CD4-positive, alpha-beta T cell treated with Interleukin-1 beta for 1 hour (primary cell): Measurements from ENCODE around the gene MAP3K15.
"Not testable (repeated sequence)": the region's sequence is repeated elsewhere in the genome, so short reads cannot be mapped to it uniquely, and the experiment has no call there.

Experiments used
- DNase-seq, 2 donors: peaks; one replicate each; pipeline ENCODE4 v3.0.0-alpha.2; 2020 to 2022

Gene MAP3K15

DNA sequence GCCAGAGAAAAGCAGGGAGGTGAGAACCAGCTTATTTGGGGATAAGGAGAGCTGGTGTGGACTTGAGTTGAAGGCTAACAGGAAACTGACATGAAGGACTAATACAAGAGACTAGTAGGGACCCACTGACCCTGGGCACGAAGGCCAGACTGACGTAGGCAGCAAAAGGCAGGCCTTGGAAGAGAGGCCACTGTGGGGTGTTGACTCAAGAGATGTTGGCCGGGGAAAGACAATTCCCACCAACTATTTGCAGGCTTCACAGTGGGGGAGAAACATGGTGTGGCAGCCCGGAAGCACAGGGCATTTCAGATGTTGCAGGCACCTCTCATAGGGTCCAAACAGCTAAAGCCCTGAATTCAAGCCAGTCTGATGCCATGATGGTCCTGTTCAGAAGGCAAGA, 24.4 kb upstream of the MAP3K15 start:
- no peak for DNase-seq

DNA sequence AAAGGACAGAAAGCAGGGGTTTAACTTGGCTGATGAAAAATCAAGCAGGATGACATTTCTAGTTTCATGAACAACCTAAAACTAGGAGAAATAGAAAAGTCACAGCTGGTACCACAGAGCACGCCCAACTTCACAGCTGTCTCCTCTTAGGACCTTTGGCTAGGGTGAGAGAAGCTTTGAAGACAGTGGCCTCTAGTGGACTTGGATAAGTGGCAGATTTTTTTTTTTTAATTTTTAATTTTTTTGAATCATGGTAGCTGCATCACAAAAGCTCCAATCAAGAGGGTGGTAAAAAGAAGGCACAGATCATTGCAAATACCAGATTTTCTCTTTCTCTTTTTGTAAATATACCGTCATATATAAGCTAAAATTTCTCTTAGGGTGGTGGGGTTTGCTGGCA, 20.2 kb upstream of the MAP3K15 start:
- DNase-seq = no peak

DNA sequence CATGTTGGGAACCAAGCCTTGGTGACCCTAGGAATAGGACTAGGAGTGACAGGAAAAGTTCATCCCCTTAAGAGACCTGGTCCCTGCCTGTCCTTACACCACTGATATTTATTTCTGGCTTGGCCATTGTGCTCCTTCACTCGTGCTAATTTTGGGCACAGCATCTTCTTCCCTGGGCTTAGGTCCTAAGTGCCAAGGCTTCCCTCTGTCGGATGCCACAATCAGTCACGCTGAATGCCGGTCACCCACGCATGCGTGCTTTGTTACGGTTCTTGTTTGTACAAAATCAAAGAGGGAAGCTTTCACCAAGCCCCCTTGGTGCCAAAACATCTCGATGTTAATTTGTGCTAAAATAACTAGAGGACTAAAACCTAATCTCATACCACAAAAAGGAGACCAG, 17.4 kb upstream of the MAP3K15 start:
- no peak for DNase-seq

DNA sequence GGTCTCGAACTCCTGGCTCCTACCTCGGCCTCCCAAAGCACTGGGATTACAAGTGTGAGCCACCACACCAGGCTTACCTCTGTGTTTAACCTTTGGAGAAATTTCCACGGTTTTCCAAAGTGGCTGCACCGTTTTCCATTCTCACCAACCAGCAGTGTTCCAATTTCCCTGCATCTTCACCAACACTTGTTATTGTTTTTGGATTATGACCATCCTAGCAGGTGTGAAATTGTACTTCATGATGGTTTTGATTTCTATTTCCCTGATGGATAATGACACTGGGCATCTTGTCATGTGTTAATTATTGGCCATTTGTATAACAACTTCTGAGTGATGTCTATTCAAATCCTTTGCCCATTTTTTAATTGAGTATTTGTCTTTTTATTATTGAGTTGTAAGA, 2.7 kb upstream of the MAP3K15 start:
- DNase-seq = no peak

DNA sequence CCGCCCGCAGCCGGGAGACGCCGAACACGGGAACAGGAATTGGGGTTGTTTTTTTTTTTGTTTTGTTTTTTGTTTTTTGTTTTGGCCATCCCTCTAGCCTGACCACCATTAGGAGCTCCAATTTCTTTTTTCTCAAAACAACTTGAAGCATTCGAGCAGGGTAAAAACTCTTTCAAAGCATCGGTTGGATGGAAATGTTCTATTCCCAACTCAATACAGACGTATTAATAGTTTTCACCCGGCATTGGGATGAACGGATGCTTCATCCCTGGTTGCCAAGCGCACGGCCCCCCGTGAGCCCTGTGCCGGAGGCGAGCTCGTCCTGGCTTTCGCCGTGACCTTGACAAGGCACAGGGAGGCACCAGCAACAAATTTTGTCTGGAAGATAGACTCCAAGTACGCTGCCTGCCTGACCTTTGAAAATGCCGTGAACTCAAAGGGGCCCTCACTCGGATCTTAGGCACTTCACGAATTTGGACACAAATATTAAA, 352 bp upstream of the MAP3K15 start:
- DNase-seq = no peak

DNA sequence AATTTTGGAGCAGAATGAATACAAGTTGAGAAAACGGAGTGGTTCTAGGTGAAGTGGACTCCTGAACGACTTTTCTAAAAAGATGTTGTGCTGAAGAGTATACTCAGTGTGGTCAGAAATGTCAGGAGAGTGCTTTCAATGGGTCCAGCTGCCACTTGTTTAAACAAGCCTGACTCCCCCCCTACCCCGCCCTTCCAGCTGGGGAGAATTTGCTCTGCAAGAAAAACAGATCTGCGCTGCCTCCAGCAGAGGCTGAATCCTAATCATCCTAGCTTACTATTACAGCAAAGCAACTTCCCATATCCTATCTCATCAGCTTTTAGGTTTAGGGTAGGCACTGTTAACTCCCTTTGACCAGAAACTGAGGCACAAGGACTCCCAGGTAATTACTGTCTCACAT, 1.9 kb downstream of the MAP3K15 start:
- DNase-seq = no peak

DNA sequence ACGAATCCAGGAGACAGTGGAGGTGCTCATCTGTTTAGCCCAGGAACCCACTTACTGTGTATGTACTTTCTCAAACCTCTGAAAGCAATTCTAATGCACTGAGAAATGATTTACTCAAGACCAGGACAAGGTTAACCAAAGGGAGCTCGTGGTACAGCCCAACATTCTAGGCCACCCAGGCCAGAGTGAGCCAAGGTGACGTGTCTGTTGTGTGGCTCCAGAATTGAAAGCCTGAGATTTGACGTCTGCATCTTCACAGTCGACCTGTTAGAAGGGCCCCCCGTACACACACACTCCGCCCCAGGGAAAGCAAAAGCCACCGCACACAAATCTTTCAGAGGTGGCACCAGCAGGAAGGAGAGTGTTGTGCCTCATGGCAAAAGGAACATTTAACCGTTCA, 2.3 kb downstream of the MAP3K15 start:
- DNase-seq = no peak

DNA sequence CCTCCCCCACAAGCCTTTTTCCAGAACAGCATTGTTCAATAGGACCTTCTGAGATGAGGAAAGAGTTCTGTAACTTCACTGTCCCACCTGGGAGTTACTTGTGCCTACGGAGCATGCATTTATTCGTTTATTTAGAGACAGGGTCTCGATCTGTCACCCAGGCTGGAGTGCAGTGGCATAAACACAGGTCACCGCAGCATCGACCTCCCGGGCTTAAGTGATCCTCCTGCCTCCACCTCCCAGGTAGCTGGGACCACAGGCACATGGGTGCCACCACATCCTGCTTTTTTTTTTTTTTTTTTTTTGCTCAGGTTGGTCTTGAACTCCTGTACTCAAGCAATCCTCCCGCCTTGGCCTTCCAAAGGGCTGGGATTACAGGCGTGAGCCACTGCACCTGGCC, 2.9 kb downstream of the MAP3K15 start:
- no peak for DNase-seq

DNA sequence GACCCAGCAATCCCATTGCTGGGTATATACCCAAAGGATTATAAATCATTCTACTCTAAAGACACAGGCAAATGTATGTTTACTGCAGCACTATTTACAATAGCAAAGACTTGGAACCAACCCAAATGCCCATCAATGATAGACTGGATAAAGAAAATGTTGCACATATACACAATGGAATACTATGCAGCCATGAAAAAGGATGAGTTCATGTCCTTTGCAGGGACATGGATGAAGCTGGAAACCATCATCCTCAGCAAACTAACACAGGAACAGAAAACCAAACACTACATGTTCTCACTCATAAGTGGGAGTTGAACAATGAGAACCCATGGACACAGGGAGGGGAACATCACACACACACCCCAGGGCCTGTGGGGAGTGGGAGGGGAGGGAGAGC, 3.5 kb downstream of the MAP3K15 start:
- DNase-seq = not testable (repeated sequence)

DNA sequence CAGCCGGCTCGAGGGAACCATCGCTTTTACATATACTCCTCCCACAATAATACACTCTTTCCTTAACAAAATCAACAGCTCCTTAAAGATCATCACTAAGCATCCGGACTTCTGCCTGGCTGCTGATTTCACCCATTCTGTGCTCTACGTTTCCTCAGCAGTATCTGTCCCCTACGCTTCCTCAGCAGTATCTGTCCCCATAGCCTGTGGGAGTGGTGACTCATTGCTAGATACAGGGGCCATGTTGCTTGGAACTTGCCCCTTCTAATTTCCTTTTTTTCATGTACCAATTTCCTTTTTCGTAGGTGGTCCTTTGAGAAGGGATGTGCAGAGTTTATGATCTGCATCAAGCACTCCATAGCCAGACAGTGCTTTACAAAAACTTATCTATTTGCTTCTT, 18.6 kb downstream of the MAP3K15 start:
- DNase-seq = no peak

DNA sequence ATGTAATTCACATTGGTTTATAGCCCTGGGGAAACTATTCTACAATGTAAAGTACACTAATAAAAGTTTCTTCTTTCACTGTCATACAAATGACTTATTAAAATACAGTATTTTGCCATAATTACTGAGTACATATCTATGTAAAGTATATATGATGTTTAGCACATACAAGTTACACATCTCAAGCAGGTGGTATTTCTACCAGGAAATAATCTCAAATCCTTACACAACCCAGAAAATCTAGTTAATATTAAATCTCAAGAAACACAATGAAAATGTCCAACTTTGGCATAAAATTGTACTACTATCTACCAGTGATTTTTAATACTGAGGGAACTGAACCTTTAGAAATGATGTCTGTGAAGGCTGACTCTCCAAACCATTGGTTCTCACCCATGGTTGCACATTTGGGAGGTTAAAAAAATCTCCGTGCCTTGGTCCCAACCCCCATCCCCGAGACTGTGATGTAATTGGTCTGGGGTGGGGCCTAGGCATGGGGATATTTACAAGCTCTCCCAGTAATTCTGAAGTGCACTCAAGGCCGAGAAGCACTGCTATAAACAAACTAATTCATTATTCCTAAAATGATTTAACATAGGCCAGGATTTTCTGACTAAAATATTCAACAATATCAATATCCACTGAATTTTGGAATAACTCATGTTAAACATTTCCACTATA, 27.6 kb downstream of the MAP3K15 start:
- no peak for DNase-seq

DNA sequence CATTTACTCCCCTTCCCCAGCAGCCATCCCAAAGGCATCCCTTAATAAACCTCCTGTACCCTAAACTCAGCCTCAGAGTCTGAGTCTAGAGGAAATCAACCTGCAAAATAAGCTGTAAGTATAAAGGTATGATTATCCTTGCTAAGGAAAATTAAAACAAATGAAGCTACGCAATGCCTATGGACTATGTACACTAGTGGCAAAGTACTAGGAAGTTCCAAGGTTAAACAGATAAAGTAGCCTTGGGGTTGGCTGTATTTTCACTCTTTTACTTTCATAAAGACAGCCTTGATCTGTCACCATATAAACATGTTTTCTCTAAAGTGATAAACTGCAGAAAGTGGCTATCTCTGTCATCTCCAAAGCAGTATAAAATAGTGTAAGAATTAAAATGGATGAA, 35.9 kb downstream of the MAP3K15 start:
- DNase-seq = no peak

DNA sequence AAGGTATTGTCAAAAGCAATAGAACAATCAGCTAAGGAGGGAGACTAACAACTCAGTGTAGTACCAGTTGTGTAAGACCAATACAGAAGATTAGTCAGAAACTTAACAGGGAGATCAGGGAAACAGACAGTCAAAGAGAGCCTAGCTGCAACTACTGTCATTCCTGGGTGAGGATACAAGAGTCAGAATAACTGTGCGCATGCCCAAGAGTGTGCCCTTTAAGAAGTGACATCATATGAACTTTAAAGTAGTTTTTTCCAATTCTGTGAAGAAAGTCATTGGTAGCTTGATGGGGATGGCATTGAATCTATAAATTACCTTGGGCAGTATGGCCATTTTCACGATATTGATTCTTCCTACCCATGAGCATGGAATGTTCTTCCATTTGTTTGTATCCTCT, 46.9 kb downstream of the MAP3K15 start:
- not testable (repeated sequence) for DNase-seq

DNA sequence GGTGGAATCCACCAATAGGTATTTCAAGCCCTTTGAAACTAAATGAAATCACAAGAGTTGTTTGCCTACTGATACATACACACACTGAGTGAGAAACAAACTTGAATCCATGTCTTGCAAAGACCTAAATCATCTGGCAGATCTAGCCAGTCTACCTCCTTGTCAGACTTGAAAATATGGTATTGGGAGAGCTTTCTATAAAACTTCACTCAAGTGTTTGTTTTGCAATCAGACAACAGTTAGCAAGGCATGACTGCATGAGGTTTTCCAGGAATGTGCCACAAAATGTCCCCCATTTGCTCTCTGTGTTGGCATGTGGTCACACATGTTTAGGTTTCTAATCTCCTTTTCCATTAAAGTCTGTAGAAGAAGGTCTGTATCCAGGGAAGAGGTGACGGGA, 52.4 kb downstream of the MAP3K15 start:
- DNase-seq = no peak

DNA sequence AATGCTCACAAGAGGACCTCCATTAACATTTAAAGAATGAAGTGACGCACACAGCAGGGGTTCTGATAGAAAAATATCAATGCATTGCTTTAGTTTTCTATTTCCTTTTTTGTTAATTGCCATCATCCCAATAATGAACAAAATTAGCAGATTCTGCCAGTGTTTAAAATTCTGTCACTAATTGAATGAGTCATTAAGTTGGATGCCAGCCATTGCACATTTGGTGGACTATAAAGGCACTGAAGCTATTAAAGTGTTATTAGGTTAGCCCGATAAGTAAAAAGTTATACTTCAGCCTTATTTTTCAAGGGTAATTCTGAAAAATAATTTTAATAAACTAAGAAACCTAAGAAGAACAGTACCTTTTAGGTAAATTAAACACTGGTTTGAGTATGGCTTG, 53.1 kb downstream of the MAP3K15 start:
- no peak for DNase-seq

DNA sequence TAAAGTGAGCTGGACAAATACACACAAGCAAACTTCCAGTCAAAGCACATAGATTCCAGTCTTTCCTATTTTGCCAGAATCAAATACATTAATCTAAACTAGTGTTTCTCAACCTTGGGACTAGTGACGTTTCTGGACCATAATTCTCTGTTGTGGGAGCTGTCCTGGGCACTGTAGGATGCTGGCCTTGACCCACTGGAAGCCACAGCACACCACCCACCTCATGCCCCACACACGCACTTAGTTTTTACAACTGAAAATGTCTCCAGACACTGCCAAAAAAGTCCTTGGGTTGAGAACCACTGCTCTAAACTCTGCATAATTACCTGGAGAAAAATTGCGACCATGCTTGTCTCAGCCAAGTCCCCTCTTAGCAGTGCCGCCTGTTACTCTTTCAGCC, 57.6 kb downstream of the MAP3K15 start:
- no peak for DNase-seq

DNA sequence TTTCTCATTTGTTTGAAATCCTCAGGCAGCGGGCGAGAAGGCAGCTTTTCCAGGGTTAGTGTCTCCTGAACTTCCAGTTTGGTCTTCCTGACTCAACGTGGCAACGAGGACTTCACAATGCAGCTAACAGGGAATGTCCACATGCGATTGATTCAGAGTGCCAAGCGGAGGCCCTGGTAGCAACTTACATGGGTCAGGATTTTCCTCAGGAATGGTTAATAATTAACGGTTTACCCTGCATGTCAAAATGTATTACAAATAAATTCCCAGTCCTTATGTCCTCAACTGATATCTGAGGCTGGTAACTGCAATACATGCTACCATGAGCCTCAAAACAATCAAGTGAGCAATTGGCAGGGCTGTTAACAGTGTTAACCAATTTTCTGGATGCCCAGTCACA, 67.2 kb downstream of the MAP3K15 start:
- no peak for DNase-seq

DNA sequence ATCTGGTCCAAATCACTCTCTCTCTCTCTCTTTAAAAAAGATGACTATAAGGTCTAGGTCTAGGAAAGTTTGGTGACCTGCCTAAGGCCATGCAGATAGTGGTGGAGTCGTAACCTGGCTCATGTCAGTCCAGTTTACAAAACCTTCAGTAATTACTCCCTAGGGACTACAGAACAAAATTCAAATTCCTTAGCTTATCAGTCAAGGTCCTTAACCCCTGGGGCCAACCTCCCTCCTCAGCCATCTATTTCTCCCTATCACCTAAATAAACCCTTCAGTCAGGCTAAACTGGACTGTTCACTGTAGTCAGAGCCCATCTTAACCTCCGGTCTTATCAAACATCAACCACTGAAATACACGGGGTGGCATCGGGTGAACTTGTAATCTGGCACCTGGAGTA, 68.9 kb downstream of the MAP3K15 start:
- DNase-seq = no peak

DNA sequence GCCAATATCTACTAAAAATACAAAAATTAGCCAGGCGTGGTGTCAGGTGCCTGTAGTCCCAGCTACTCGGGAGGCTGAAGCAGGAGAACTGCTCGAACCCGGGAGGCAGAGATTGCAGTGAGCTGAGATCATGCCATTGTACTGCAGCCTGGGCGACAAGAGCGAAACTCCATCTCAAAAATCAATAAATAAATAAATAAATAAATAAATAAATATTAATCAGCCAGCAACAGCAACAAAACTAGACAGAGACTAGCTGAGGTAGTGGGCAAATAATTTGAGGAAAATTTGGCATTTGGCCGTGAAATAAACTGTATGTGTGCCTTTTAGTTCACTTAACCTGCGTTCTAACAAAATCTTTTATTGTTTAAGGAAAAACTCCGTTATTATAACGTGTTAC, 69.5 kb downstream of the MAP3K15 start:
- not testable (repeated sequence) for DNase-seq

DNA sequence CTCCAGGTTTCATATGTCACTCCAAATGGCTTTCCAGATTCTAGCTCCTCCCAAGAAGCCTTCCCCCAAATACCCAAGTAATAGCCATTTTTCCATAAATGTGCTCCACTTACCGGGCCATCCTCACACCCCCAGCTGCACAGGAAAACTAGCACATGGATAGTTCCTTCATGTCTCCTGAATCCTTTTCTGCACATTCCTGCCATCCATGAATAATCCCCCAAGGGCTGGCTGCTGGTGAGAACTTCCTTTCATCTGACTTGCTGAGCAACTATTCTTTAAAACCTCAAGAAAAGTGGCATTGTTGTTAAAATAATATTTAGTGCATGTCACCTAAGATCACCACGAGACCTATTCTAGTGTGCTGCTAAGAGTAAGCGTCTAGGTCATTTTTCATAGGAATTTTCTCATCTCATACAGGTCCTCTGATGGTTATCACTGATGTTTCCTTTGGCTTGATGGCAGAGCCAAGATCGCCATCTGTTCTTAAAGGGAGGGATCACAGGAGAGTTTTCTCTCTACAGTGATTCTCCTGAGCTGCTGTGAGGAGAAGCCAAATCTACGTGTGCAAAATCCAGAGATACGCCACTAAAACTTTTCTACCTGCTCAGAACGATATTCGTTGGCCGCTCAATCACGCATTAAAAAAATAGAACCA, 71.3 kb downstream of the MAP3K15 start:
- DNase-seq = no peak

DNA sequence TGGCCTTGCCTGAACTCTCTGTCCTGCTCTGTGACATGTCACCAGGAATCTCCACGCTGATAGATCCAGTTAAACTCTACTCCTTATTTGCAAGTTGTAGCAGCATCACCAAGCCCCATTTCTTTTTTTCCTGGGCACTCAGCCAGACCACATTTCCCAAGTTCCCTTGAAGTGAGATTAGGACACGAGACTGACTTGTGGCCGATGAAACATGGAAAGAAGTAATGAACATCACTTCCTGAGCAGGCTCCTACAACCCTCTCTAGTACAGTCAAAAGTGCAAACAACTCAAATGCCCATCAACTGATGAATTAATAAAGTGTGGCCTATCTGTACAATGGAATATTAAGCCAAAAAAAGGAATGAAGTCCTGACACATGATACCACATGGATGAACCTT, 74.6 kb downstream of the MAP3K15 start:
- DNase-seq = no peak

DNA sequence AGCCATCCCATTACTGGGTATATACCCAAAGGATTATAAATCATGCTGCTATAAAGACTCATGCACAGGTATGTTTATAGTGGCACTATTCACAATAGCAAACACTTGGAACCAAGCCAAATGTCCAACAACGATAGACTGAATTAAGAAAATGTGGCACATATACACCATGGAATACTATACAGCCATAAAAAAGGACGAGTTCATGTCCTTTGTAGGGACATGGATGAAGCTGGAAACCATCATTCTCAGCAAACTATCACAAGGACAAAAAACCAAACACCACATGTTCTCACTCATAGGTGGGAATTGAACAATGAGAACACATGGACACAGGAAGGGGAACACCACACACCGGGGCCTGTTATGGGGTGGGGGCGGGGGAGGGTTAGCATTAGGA, 92.6 kb downstream of the MAP3K15 start:
- not testable (repeated sequence) for DNase-seq

DNA sequence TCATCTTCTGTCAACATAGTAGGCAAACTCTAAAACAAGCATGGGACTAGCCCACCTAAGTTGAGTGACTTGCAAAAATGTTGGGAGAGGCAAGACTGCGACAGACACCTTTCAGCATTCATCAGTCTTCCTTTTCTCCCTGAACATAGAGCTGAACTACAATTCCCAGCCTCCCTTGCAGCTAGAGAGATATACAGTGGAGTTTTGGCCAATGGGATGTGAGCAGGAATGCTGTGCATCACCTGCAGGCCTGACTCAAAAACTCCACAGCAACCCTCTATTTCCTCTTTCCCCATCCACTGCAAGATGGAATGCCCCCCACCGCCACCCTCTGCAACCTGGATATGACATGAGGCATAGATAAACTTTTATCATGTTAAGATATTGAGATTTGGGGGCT, 105.0 kb downstream of the MAP3K15 start:
- no peak for DNase-seq

DNA sequence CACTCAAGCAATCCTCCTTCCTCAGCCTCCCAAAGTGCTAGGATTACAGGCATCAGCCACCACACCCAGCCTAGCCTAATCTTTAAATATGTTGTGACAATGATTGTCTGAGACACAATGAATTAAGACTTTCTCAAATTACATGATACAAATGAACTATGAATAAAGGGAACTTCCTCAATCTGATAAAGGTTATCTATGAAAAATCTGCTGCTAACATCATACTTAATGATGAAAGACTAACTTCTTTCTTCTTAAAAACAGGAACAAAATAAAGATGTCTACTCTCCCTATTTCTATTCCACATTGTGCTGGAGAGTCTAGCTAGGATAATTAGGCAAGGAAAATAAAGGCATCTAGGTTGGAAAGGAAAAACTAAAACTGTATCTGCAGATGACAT, 111.6 kb downstream of the MAP3K15 start:
- no peak for DNase-seq

DNA sequence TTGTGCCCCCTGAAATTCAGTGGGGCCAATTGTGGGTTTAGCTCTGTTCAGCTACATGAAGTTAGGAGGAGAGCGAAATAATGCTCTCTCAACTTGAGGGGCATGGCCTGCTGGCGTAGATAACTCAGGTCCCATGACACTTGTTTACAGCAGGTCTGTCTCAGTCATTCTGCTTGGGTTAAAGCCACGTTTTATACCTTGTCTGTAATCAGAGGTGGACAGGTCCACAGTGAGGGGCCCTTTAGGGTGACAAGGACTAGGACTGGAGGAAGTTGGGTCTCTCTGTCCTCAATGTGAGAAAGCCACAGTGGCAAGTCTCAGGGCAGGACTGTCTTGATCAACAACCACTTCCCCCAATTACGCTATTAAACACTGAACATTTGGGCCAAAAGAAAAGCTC, 122.6 kb downstream of the MAP3K15 start:
- no peak for DNase-seq
